ENCODE results near the gene PDS5B.
"Not testable (repeated sequence)": the region's sequence is repeated elsewhere in the genome, so short reads cannot be mapped to it uniquely, and the experiment has no call there.

The PDS5B gene

GRCh38 chr13:32824675-32825074 is 238.4 kb downstream of the PDS5B start:
- no peak overlapping the region for H3K4me3 ChIP-seq (replicated peaks; ENCODE audit: low read depth, low read length)
- DNase-seq (ENCODE audit: low read depth): peak; percentile 84
- TF ChIP-seq, protein P1, sequence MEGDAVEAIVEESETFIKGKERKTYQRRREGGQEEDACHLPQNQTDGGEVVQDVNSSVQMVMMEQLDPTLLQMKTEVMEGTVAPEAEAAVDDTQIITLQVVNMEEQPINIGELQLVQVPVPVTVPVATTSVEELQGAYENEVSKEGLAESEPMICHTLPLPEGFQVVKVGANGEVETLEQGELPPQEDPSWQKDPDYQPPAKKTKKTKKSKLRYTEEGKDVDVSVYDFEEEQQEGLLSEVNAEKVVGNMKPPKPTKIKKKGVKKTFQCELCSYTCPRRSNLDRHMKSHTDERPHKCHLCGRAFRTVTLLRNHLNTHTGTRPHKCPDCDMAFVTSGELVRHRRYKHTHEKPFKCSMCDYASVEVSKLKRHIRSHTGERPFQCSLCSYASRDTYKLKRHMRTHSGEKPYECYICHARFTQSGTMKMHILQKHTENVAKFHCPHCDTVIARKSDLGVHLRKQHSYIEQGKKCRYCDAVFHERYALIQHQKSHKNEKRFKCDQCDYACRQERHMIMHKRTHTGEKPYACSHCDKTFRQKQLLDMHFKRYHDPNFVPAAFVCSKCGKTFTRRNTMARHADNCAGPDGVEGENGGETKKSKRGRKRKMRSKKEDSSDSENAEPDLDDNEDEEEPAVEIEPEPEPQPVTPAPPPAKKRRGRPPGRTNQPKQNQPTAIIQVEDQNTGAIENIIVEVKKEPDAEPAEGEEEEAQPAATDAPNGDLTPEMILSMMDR (IDR thresholded peaks at IDR 0.05; ENCODE audit: low read length, missing control alignments): no peak

- DNase-seq (ENCODE audit: low read depth): no peak
- TF ChIP-seq, protein P1 (IDR thresholded peaks at IDR 0.05; ENCODE audit: low read length, missing control alignments): no peak
These were observed 239.2 kb downstream of the PDS5B start for GRCh38 chr13:32825481-32825880.

GRCh38 chr13:32826372-32826771 is 240.1 kb downstream of the PDS5B start:
- not testable (repeated sequence) for H3K4me3 ChIP-seq (replicated peaks; ENCODE audit: low read depth, low read length); DNase-seq (ENCODE audit: low read depth)

More at GRCh38 chr13:32825481-32825880, 239.2 kb downstream of the PDS5B start:
- H3K4me3 ChIP-seq (replicated peaks; ENCODE audit: low read depth, low read length): no peak overlapping the region

All from fibroblast of pulmonary artery (primary cell).